ENCODE data around the gene TAF1C. TPM values are rescaled to one million over a fixed set of nuclear protein-coding genes. Genes with fewer than 3 reads are reported as not detected.
A peak's percentile ranks its signal among the peaks of the same experiment; 100 is the strongest.

TAF1C gene
- total RNA-seq, 2 donors from 2014 or later: 27.9 to 33.6 TPM

DNA sequence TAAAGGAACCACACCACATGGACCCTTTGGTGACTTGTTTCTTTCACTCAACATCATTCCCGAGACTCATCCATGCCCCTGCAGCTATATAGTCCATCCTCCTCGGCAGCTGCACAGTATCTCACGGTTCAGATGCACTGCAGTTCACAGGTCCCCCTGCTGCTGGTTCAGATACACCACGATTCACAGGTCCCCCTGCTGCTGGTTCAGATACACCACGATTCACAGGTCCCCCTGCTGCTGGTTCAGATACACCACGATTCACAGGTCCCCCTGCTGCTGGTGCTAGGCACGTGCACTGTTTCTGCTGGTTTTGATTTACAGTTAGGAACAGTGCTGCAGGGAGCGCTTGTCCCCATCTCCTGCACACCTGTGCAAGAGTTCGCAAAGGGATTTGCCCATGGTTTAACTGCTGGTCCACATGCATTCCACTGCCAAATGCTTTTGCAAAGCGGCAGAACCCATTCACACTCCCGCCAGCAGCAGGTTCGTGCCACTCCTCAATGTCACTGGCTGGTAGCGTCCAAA, 45.6 kb downstream of the TAF1C start:
- intact Hi-C loops (cut with DNase I): no loop called here
- ATAC-seq: no peak

DNA sequence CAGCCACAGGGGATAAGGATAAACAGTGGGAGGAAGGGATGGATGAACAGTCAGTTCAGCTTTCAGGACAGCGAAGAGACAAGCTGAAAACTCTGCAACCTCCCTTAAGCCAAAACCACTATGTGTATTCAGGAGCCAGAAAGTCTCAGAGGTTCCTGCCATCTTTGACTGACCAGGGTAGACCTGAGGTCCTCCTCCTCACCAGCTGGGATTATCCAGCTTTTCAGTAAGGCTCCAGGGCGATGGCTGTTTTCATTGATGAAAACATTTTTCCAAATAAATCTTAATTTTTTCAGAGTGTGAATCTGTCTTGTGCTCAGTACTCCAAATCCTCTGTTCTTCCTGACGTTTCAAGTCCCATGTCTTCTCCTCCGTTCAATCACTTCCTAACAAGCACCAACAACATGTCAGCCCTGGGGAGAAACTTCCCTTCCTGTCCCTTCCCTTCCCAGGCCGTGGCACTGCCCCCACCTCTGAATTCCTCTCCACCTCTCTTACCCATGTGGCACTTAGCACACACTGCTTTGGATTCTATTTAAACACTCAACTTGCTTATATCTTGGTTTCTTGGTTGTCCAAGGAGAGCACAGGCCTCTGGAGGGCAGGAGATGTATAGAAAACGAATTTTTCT, 47.1 kb downstream of the TAF1C start:
- DNase-seq: no peak
- ATAC-seq: no peak
- intact Hi-C loops (cut with DNase I): no loop called here

More for the DNA sequence above, 45.6 kb downstream of the TAF1C start:
- no peak for DNase-seq

DNA sequence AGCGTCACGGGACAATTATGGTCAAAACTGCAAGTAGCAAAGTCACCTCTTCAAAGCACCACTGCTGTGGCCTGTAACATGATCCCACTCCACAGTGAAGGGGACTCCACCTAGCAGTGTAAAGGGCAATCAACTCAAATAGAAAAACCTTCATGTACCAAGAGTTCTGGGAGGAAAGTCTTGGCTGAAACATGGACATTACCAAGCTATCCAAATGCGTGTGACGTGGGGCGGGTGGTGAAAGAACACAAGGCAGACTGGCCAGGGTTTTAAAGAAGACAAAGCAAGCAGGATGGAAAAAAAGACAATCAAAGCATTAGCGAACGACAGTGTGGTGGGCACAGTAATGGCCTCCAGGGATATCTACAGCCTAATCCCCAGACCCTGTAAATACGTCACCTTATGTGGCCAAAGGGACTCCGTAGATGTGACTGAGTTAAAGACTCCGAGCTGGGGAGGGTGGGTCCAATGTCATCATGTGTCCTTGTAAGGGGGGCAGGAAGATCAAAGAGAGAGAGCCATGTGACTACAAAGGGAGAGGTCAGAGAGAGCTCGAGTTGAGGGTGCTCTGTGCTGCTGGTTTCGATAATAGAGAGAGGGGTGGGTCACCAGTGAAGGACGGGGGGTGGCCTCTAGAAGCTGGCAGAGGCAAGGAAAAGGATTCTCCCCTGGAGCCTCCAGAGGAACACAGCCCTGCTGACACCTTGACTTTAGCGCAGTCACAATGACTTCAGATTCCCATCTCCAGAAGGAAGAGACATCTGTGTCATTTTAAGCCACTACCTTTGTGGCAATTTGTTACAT, 47.8 kb downstream of the TAF1C start:
- no peak for DNase-seq
- ATAC-seq: peak; percentile 62 to 90
- intact Hi-C loops (cut with DNase I): no loop called here

DNA sequence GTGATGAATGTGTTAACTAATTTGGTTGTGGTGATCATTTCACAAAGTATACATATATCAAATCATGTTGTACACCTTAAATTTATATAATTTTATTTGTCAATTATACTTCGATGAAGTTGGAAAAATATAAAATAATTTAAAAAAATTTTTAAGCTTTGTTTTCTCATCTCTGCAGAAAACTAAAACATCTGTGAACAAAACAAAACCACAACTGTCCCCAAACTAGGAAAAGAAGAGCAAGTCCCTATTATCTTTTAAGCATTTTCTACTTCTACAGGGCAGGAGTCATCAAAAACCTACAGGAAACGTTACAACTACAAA, 48.4 kb downstream of the TAF1C start:
- no peak for DNase-seq
- intact Hi-C loops (cut with DNase I): no loop called here

DNA sequence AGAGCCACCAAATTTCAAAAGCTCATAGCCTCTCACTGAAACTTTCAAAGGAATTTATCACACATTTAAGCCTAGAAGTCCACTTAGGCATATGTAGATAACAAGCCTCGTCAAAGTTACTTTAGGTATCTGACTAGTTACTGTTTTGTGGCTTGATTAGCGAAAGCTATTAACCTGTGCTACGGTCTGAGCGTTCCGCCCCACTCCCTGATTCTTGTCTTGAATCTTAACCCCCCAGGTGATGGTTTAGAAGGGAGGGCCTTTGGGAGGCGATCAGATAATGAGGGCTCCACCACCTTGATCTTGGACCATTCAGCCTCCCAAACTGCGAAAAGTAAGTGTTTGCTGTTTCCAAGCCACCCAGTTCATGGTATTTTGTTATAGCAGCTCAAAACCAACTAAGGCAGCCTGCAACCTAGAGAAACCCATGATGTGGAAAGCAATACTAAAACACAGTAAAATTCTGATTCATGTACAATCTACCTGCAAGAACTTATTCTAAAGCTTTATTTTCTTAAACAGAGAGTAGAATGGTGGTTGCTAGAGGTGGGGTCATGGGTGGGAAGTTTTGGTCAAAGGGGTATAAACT, 49.0 kb downstream of the TAF1C start:
- DNase-seq: no peak
- no peak for ATAC-seq
- intact Hi-C loops (cut with DNase I): no loop called here

More for the DNA sequence above, 48.4 kb downstream of the TAF1C start:
- no peak for ATAC-seq

DNA sequence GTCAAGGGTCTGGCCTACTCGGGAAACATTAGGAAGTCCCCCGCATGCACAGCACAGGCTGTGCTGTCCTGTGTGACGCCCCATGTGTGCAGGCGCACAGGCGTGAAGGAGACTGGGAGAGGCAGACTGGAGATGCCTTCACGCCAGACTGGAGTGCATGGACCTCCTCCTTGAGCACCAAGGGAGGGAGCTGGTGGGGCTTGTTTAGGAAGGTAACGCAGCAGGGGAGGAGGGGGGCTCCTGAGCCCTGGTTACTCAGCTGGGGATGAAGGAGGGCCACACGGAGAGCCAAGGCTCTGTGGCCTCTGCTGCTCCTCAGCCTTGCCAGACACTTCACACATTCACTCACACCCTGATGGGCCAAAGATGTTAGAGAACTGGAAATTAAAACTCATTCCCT, 49.6 kb downstream of the TAF1C start:
- intact Hi-C loops (cut with DNase I): no loop called here
- ATAC-seq (peak in 1 of 2 donors; percentile 13), DNase-seq (no peak)

DNA sequence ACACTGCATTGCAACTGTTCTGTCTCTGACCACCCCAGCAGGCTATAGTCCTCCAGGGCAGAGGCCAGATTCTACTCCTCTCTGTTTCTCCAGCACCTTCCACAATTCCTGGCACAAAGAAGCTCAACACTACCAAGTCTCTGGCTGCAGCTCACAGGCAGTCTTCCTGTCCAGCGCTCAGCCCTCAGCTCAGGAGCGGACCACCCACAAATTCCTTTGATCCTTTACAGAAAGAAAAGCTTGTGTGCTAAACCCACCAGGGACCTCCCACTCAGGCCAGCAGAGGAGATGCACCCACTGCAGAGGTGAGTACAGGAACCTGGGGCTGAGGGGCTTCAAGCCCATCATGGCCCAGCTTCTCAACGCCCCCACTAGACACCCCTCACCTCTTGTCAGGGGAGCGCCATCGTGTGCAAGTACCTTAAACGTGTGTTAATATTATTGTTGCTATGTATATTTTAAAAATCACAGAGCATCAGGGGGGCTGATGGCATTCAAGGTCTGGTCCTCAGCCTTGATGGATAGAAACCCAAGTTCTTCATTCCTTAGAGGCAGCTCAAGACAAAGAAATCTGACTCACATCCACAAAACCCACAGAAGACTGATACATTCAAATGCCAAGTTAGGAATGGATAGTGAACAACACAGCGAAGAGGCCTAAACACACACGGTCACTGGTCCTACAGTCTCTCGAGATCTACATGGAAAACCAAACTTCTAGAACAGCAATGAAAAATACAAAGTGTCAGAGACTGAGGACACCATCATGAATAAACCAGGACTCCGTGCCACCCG, 50.3 kb downstream of the TAF1C start:
- DNase-seq (no peak), ATAC-seq (no peak)
- intact Hi-C loops (cut with DNase I): no loop called here

DNA sequence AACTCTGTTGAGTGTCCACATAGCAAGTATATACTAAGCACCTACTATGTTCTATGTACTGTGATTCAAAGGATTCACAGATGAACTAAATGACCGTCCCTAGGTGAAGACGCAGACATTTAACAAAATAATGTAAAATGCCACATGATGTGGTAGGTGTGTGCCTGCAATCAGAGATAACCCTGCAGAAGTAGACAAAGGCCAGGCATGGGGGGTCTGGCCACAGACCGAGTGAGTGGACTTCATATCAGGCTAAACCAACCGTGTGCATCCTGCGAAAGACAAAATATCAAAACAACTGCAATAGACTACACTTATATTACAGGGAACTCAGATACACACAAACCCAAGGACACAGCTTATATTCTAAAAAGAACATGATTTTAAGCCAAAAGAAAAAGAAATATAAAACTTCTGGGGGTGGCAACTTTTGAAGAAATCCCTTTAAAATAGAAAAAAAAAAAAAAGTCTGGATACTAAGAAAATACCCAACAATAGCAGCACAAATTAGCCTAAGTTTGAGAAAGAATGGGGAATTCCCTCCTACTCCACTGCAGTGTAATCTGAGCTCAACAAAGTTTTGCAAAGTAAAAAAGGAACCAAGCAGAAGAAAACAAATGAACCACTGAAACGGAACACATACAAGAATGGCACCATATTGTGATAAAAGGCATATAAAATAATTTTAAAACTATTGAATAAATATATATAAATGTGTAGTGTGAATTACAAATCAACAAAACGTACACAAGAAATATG, 54.2 kb downstream of the TAF1C start:
- intact Hi-C loops (cut with DNase I): no loop called here
- ATAC-seq (no peak), DNase-seq (no peak)

DNA sequence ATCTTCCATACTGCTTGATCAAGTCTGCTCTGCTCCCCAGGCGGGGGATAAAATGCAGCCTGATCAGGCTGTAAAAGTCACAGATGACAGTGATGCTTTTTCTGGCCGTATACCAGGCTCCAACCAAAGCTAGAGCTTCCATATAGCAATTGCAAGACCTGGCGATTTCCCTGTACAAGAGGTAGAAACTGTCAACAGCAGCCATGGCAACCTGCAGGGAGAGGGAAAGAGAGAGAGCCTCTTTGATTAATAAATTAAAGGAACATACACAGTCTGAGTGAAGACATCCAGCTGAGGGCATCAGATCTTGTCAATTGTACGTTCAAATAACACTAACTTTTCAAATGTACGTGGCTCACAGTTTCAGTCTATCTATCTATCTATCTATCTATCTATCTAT, 55.7 kb downstream of the TAF1C start:
- DNase-seq (no peak), ATAC-seq (no peak)
- intact Hi-C loops (cut with DNase I): no loop called here

Other genes with a start within 250 kb of the TAF1C start
- 1 to 10 TPM; 7.0 to 8.3 TPM for gene OSGIN1, start 233.8 kb downstream of the TAF1C start, total RNA-seq
- gene NECAB2, start 218.8 kb downstream of the TAF1C start, total RNA-seq: under 1 TPM in 1 of 2 donors, not detected in 1; 0.91 TPM
- gene SLC38A8, start 144.3 kb downstream of the TAF1C start, total RNA-seq: not detected
- gene MBTPS1, start 70.1 kb downstream of the TAF1C start, total RNA-seq: 10 to 100 TPM; 71.5 to 93.6 TPM
- gene HSDL1, start 41.9 kb downstream of the TAF1C start, total RNA-seq: 10 to 100 TPM; 21.6 to 34.1 TPM
- gene DNAAF1, start 41.7 kb downstream of the TAF1C start, total RNA-seq: not detected
- under 1 TPM in 1 of 2 donors, not detected in 1; 0.59 TPM for gene ADAD2, start 4.1 kb upstream of the TAF1C start, total RNA-seq
- gene KCNG4, start 53.0 kb upstream of the TAF1C start, total RNA-seq: not detected
- gene WFDC1, start 107.8 kb upstream of the TAF1C start, total RNA-seq: 1 to 10 TPM; 1.9 to 2.5 TPM
- gene ATP2C2, start 181.5 kb upstream of the TAF1C start, total RNA-seq: not detected